Skeletal muscle satellite cell (primary cell): ENCODE data around the gene SARDH.

ENCODE experiments used
- H3K27me3 ChIP-seq: 2 replicates; pipeline ENCODE4 v1.7.0; 2013; ENCODE audit warnings: low read length; ENCODE audit not compliant: control insufficient read depth, insufficient read depth
- H3K36me3 ChIP-seq: 2 replicates; pipeline ENCODE4 v1.7.0; 2013; ENCODE audit warnings: mild to moderate bottlenecking, control low read depth, low read length; ENCODE audit not compliant: insufficient read depth
- H3K4me1 ChIP-seq: 2 replicates; pipeline ENCODE4 v1.7.0; 2013; ENCODE audit warnings: low read length; ENCODE audit not compliant: control insufficient read depth, insufficient read depth
- H3K4me2 ChIP-seq: 2 replicates; pipeline ENCODE4 v1.7.0; 2013; ENCODE audit warnings: mild to moderate bottlenecking, low read length
- H3K4me3 ChIP-seq: 2 replicates; pipeline ENCODE4 v1.7.0; 2013; ENCODE audit warnings: low read length
- H3K9ac ChIP-seq: 2 replicates; pipeline ENCODE4 v1.7.0; 2013; ENCODE audit warnings: mild to moderate bottlenecking, low read depth, low read length, moderate library complexity
- H3K9me3 ChIP-seq: replicated peaks from 2 replicates; pipeline ENCODE4 v1.7.0; 2013; ENCODE audit warnings: mild to moderate bottlenecking, control low read depth, low read length

SARDH gene

GRCh38 chr9:133636902-133637301, 101.2 kb downstream of the SARDH start:
- H3K27me3 ChIP-seq: peaks cover 75% of the 10 kb centered on the region
- no peaks in the 10 kb centered on the region for H3K36me3 ChIP-seq
- H3K4me1 ChIP-seq: no peaks in the 10 kb centered on the region
- no peak overlapping the region for H3K4me2 ChIP-seq
- no peak overlapping the region for H3K9ac ChIP-seq
- H3K9me3 ChIP-seq: no peaks in the 10 kb centered on the region
- no peak overlapping the region for H3K4me3 ChIP-seq

- no peak within 1 kb of the TSS for H3K4me3 ChIP-seq
- no peak within 1 kb of the TSS for H3K4me2 ChIP-seq
- H3K36me3 ChIP-seq: no peaks in the 10 kb centered on the region
- H3K9me3 ChIP-seq: no peaks in the 10 kb centered on the region
- H3K27me3 ChIP-seq: peaks cover 67% of the 10 kb centered on the region
- no peak within 1 kb of the TSS for H3K9ac ChIP-seq
- no peaks in the 10 kb centered on the region for H3K4me1 ChIP-seq
These were observed 102.3 kb downstream of the SARDH start, which contains the start of gene DBH for GRCh38 chr9:133635533-133636531. Gene DBH, plus strand, starts transcription at chr9:133636363. Its CDS starts 9 bp downstream, at chr9:133636372.

GRCh38 chr9:133635098-133635497, 103.1 kb downstream of the SARDH start:
- H3K27me3 ChIP-seq: peaks cover 66% of the 10 kb centered on the region

GRCh38 chr9:133634081-133634691, 104.0 kb downstream of the SARDH start:
- H3K9me3 ChIP-seq: no peaks in the 10 kb centered on the region
- H3K4me3 ChIP-seq: no peak overlapping the region
- H3K36me3 ChIP-seq: no peaks in the 10 kb centered on the region
- no peak overlapping the region for H3K4me2 ChIP-seq
- no peak overlapping the region for H3K9ac ChIP-seq
- no peaks in the 10 kb centered on the region for H3K4me1 ChIP-seq
- H3K27me3 ChIP-seq: peaks cover 60% of the 10 kb centered on the region

More at GRCh38 chr9:133635098-133635497, 103.1 kb downstream of the SARDH start:
- no peak overlapping the region for H3K9ac ChIP-seq
- H3K36me3 ChIP-seq: no peaks in the 10 kb centered on the region
- H3K4me3 ChIP-seq: no peak overlapping the region
- no peak overlapping the region for H3K4me2 ChIP-seq
- H3K4me1 ChIP-seq: no peaks in the 10 kb centered on the region
- H3K9me3 ChIP-seq: no peaks in the 10 kb centered on the region

GRCh38 chr9:133633681-133634080, 104.5 kb downstream of the SARDH start:
- no peak overlapping the region for H3K9ac ChIP-seq
- H3K4me3 ChIP-seq: no peak overlapping the region
- H3K9me3 ChIP-seq: no peaks in the 10 kb centered on the region
- H3K27me3 ChIP-seq: peaks cover 57% of the 10 kb centered on the region
- no peak overlapping the region for H3K4me2 ChIP-seq
- H3K4me1 ChIP-seq: no peaks in the 10 kb centered on the region
- H3K36me3 ChIP-seq: no peaks in the 10 kb centered on the region

- Histone ChIP-seq H3K4me1 (no peaks in the 10 kb centered on the region), H3K4me2 (no peak overlapping the region), H3K36me3 (no peaks in the 10 kb centered on the region), H3K9ac (no peak overlapping the region), H3K4me3 (no peak overlapping the region), H3K9me3 (no peaks in the 10 kb centered on the region), H3K27me3 (peaks cover 60% of the 10 kb centered on the region)
These were observed 105.1 kb downstream of the SARDH start for GRCh38 chr9:133632806-133633680.

- Histone ChIP-seq H3K27me3 (peaks cover 66% of the 10 kb centered on the region), H3K4me1 (no peaks in the 10 kb centered on the region), H3K9me3 (no peaks in the 10 kb centered on the region)
These were observed 107.0 kb downstream of the SARDH start for GRCh38 chr9:133631111-133631510.

GRCh38 chr9:133629221-133630110, 108.7 kb downstream of the SARDH start:
- H3K4me3 ChIP-seq: no peak overlapping the region
- no peaks in the 10 kb centered on the region for H3K4me1 ChIP-seq
- H3K9me3 ChIP-seq: no peaks in the 10 kb centered on the region
- no peaks in the 10 kb centered on the region for H3K36me3 ChIP-seq
- H3K9ac ChIP-seq: no peak overlapping the region
- H3K27me3 ChIP-seq: peaks cover 51% of the 10 kb centered on the region
- H3K4me2 ChIP-seq: no peak overlapping the region

More at GRCh38 chr9:133631111-133631510, 107.0 kb downstream of the SARDH start:
- no peak overlapping the region for H3K4me3 ChIP-seq
- no peaks in the 10 kb centered on the region for H3K36me3 ChIP-seq
- no peak overlapping the region for H3K9ac ChIP-seq
- H3K4me2 ChIP-seq: no peak overlapping the region

- Histone ChIP-seq H3K4me2 (no peak overlapping the region), H3K4me3 (no peak overlapping the region), H3K4me1 (no peaks in the 10 kb centered on the region), H3K9ac (no peak overlapping the region), H3K36me3 (no peaks in the 10 kb centered on the region), H3K27me3 (peaks cover 49% of the 10 kb centered on the region), H3K9me3 (no peaks in the 10 kb centered on the region)
These were observed 109.4 kb downstream of the SARDH start for GRCh38 chr9:133628766-133629165.

- H3K4me3 ChIP-seq: no peak overlapping the region
- no peak overlapping the region for H3K4me2 ChIP-seq
- peaks cover 42% of the 10 kb centered on the region for H3K27me3 ChIP-seq
- H3K9ac ChIP-seq: no peak overlapping the region
- H3K9me3 ChIP-seq: no peaks in the 10 kb centered on the region
- H3K4me1 ChIP-seq: no peaks in the 10 kb centered on the region
- no peaks in the 10 kb centered on the region for H3K36me3 ChIP-seq
These were observed 110.8 kb downstream of the SARDH start for GRCh38 chr9:133627341-133627740.
